ENCODE data around the gene PID1.

The PID1 gene

GRCh38 chr2:229270551-229271410, at the start of gene PID1:
TSS of gene PID1 (minus strand) at chr2:229271287. CDS start at chr2:229271043, 244 bp downstream.
- peak; percentile 20 for DNase-seq

- no peak for DNase-seq
Measured at GRCh38 chr2:229319558-229319957, 48.5 kb upstream of the PID1 start.

- no peak for DNase-seq
Measured at GRCh38 chr2:229314117-229314516, 43.0 kb upstream of the PID1 start.

GRCh38 chr2:229313591-229313990, 42.5 kb upstream of the PID1 start:
- DNase-seq = no peak

- no peak for DNase-seq
Measured at GRCh38 chr2:229301237-229301636, 30.1 kb upstream of the PID1 start.

GRCh38 chr2:229300790-229301189, 29.7 kb upstream of the PID1 start:
- DNase-seq = no peak

GRCh38 chr2:229300371-229300770, 29.3 kb upstream of the PID1 start:
- no peak for DNase-seq

- no peak for DNase-seq
Measured at GRCh38 chr2:229297247-229297646, 26.2 kb upstream of the PID1 start.

- no peak for DNase-seq
Measured at GRCh38 chr2:229296536-229296935, 25.4 kb upstream of the PID1 start.

- no peak for DNase-seq
Measured at GRCh38 chr2:229296016-229296415, 24.9 kb upstream of the PID1 start.

- DNase-seq = no peak
Measured at GRCh38 chr2:229287823-229288222, 16.7 kb upstream of the PID1 start.

GRCh38 chr2:229282758-229283546, 11.9 kb upstream of the PID1 start:
- DNase-seq = no peak

GRCh38 chr2:229279516-229279915, 8.4 kb upstream of the PID1 start:
- no peak for DNase-seq

GRCh38 chr2:229275506-229275905, 4.4 kb upstream of the PID1 start:
- DNase-seq = no peak

- DNase-seq = peak; percentile 89
Measured at GRCh38 chr2:229273723-229274338, 2.7 kb upstream of the PID1 start.

GRCh38 chr2:229273006-229273722, 2.1 kb upstream of the PID1 start:
- DNase-seq = peak; percentile 59

GRCh38 chr2:229269941-229270340, 1.1 kb downstream of the PID1 start:
- DNase-seq = no peak

GRCh38 chr2:229269146-229269545, 1.9 kb downstream of the PID1 start:
- no peak for DNase-seq

- DNase-seq = no peak
Measured at GRCh38 chr2:229268626-229269025, 2.5 kb downstream of the PID1 start.

GRCh38 chr2:229267080-229267479, 4.0 kb downstream of the PID1 start:
- DNase-seq = no peak

GRCh38 chr2:229265727-229266126, 5.4 kb downstream of the PID1 start:
- no peak for DNase-seq

GRCh38 chr2:229261599-229261998, 9.5 kb downstream of the PID1 start:
- DNase-seq = no peak

GRCh38 chr2:229261076-229261475, 10.0 kb downstream of the PID1 start:
- DNase-seq = no peak
